GM10266 (cell line): ENCODE results near the gene DOCK9.

Experiments
- DNase-seq: peaks from one replicate; pipeline ENCODE4 v3.0.0; 2012; ENCODE audit errors: extremely low spot score
- CTCF ChIP-seq: IDR thresholded peaks from 2 replicates; pipeline ENCODE4 v1.5.1; 2012; ENCODE audit warnings: mild to moderate bottlenecking, low read depth; ENCODE audit not compliant: control insufficient read depth, insufficient read depth; ENCODE audit errors: missing control alignments

Gene DOCK9

DNA sequence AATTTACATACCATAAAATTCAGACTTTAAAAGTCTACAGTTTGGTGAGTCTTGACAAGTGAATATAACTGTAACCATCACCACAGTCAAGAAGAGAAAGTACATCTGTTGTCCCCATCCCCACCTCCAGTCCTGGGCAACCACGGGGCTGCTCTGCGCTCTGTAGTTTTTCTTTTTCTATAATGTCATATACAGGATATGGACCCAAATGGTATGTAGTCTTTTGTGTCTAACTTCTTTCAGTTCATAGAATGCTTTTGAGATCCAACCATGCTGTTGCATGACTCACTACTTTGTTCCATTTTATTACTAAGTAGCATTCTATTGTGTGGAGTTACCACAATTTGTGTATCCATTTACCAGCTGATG lies 103.9 kb downstream of the DOCK9 start:
- no peak for TF ChIP-seq CTCF

DNA sequence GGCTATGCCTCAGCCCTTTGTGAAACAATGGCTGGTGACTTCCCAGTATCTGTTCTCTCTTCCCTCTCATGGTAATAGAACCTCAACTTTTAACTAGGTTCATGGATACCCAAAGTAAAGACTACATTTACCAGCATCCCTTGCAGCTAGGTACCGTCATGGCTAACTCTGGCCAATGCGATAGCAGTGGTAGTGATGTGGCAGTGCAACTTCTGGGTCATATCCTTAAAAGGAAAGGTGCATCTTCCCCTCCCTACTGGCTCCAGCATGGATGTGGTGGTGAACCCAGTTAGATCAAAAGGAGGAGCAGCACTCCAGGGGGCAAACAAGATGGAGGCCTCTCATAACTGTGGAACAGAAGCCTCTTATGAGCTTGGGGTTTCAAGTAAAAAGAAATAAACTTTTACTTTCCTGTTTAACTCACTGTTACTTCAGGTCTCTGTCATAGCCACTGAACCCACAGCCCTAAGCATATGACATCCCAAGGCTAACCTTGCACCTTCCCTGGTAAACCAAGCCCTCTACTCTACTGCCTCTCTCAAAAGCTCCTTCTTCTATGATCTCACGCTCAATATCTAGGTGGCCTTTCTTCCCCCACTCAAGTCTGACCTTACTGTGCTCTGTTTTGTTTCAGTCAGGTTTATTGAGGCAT lies 104.4 kb downstream of the DOCK9 start:
- no peak for TF ChIP-seq CTCF
- DNase-seq = no peak

More for the DNA sequence above, 103.9 kb downstream of the DOCK9 start:
- no peak for DNase-seq

GRCh38 chr13:98871727-98872126 lies 106.1 kb downstream of the DOCK9 start:
- TF ChIP-seq CTCF = no peak

GRCh38 chr13:98869408-98870090 lies 108.3 kb downstream of the DOCK9 start:
- no peak for TF ChIP-seq CTCF
- DNase-seq = no peak

More at GRCh38 chr13:98871727-98872126, 106.1 kb downstream of the DOCK9 start:
- DNase-seq = no peak

GRCh38 chr13:98868932-98869331 lies 108.9 kb downstream of the DOCK9 start:
- no peak for DNase-seq

GRCh38 chr13:98866882-98867281 lies 111.0 kb downstream of the DOCK9 start:
- TF ChIP-seq CTCF = no peak

More at GRCh38 chr13:98868932-98869331, 108.9 kb downstream of the DOCK9 start:
- TF ChIP-seq CTCF = no peak

GRCh38 chr13:98860491-98860890 lies 117.4 kb downstream of the DOCK9 start:
- no peak for DNase-seq
- TF ChIP-seq CTCF = no peak

More at GRCh38 chr13:98866882-98867281, 111.0 kb downstream of the DOCK9 start:
- no peak for DNase-seq
